Left ventricle myocardium inferior (tissue), 1 donor: Measurements from ENCODE around the gene METTL25B. TPM values are rescaled to one million over a fixed set of nuclear protein-coding genes. Genes with fewer than 3 reads are reported as not detected.

Experiments
- DNase-seq: peaks from one replicate; pipeline ENCODE4 v3.0.0-alpha.2; 2020
- H3K27ac ChIP-seq: fragments of 200-600 bp; replicated peaks from 2 replicates; pipeline ENCODE4 v1.8.0; 2021
- H3K27me3 ChIP-seq: fragments of 200-600 bp; 2 replicates; pipeline ENCODE4 v1.8.0; 2021; ENCODE audit warnings: low read depth
- H3K36me3 ChIP-seq: fragments of 200-600 bp; 2 replicates; pipeline ENCODE4 v1.8.0; 2021
- H3K4me1 ChIP-seq: fragments of 200-600 bp; 2 replicates; pipeline ENCODE4 v1.8.0; 2021
- H3K4me3 ChIP-seq: fragments of 200-600 bp; 2 replicates; pipeline ENCODE4 v1.8.0; 2021; ENCODE audit warnings: mild to moderate bottlenecking, moderate library complexity
- H3K9me3 ChIP-seq: fragments of 200-600 bp; replicated peaks from 2 replicates; pipeline ENCODE4 v1.8.0; 2021
- CTCF ChIP-seq: fragments of 200-600 bp; IDR thresholded peaks from 2 replicates; pipeline ENCODE4 v1.8.0; 2021; ENCODE audit warnings: antibody characterized with exemption, mild to moderate bottlenecking, borderline replicate concordance
- intact Hi-C: fragments of 100-400 bp; cut with micrococcal nuclease; formaldehyde crosslinking; loops from one replicate; pipeline ENCODE4 v1.11.0; 2022
- total RNA-seq: library from RNA; stranded (reverse); fragmentation: NEBNext Ultra II Directional; extraction: Animal tissue kit (Norgen Biotek cat#: 25700); gene quantifications from one replicate; pipeline ENCODE4 v1.2.1, GENCODE V29; 2021
- donor health status: DM: no; HTN: yes; CAD: no; lungs with severe emphysema.

Gene METTL25B
- total RNA-seq, 1 donor from 2014 or later = 18.1 TPM

GRCh38 chr1:156767101-156767878 lies 39.0 kb downstream of the METTL25B start, which contains the start of gene PRCC:
Gene PRCC (plus strand): TSS chr1:156767535. CDS start chr1:156767772, 237 bp downstream.
- Histone ChIP-seq H3K27ac (peak within 1 kb of the TSS; percentile 88), H3K36me3 (peaks cover 8% of the 10 kb centered on the region), H3K4me3 (peak within 1 kb of the TSS; percentile 97), H3K4me1 (peaks cover 60% of the 10 kb centered on the region), H3K9me3 (no peaks in the 10 kb centered on the region), H3K27me3 (no peaks in the 10 kb centered on the region)
- DNase-seq = peak; percentile 97
- TF ChIP-seq CTCF = no peak
- intact Hi-C loops = no loop called here

GRCh38 chr1:156767879-156768604 lies 39.8 kb downstream of the METTL25B start:
- intact Hi-C loops = no loop called here

GRCh38 chr1:156768610-156769295 lies 40.5 kb downstream of the METTL25B start:
- H3K27ac ChIP-seq = peak overlapping the region; percentile 88
- H3K27me3 ChIP-seq = no peaks in the 10 kb centered on the region
- peak overlapping the region; percentile 97 for H3K4me3 ChIP-seq
- H3K9me3 ChIP-seq = no peaks in the 10 kb centered on the region
- TF ChIP-seq CTCF = no peak
- peaks cover 74% of the 10 kb centered on the region for H3K4me1 ChIP-seq
- intact Hi-C loops = no loop called here
- no peak for DNase-seq
- H3K36me3 ChIP-seq = peaks cover 8% of the 10 kb centered on the region

More at GRCh38 chr1:156767879-156768604, 39.8 kb downstream of the METTL25B start:
- H3K4me1 ChIP-seq = peaks cover 67% of the 10 kb centered on the region
- no peak for TF ChIP-seq CTCF
- no peaks in the 10 kb centered on the region for H3K9me3 ChIP-seq
- no peaks in the 10 kb centered on the region for H3K27me3 ChIP-seq
- H3K27ac ChIP-seq = peak overlapping the region; percentile 88
- peak overlapping the region; percentile 97 for H3K4me3 ChIP-seq
- DNase-seq = peak; percentile 40
- H3K36me3 ChIP-seq = peaks cover 8% of the 10 kb centered on the region

- no peak for DNase-seq
- intact Hi-C loops = no loop called here
These were observed 44.0 kb downstream of the METTL25B start for GRCh38 chr1:156772222-156772621.

More at GRCh38 chr1:156772222-156772621, 44.0 kb downstream of the METTL25B start:
- no peak for TF ChIP-seq CTCF
- peaks cover 8% of the 10 kb centered on the region for H3K36me3 ChIP-seq
- no peaks in the 10 kb centered on the region for H3K27me3 ChIP-seq
- no peak overlapping the region for H3K27ac ChIP-seq
- H3K4me3 ChIP-seq = no peak overlapping the region
- H3K9me3 ChIP-seq = no peaks in the 10 kb centered on the region
- H3K4me1 ChIP-seq = peaks cover 87% of the 10 kb centered on the region
